ENCODE data around the gene RUBCNL. TPM values are rescaled to one million over a fixed set of nuclear protein-coding genes. Genes with fewer than 3 reads are reported as not detected.

Gene RUBCNL
- total RNA-seq, 4 donors from 2014 or later, result 1.5 to 6.8 (median 2.9) TPM

DNA sequence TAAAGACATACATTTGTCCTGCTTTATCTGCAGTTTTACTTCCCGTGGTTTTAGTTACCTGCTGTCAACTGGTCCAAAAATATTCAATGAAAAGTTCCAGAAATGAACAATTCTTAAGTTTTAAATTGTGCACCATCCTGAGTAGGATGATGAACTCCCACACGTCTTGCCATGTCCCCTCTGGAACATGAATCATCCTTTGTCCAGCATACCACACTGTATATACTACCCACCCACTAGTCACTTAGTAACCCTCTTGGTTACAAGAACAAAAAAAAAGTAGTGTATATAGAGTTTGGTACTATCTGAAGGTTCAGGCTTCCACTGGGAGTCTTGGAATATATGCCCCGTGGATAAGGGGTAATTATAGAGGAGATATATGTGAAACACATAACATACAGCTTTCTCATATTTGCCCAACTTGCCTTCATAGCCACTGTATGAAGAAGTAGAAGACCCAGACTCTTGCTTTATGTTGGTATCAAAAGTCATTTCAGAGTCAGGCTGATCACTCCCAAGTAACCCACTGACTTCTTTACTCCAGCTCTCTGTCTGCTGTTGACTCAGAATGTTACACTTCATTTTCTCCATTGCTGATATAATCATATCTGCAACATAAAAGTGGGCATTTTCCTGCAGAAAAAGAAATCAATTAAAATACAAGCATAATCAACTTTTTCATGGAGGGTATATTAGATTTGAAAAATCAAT is 19.3 kb downstream of the RUBCNL start:
- no peaks in the 10 kb centered on the region for H3K36me3 ChIP-seq
- H3K4me1 ChIP-seq, result peaks cover 0 to 17% (median 0%) of the 10 kb centered on the region in 3 donors
- TF ChIP-seq EP300 (IDR thresholded peaks at IDR 0.05) (no peak), POLR2A (IDR thresholded peaks at IDR 0.05) (no peak), POLR2AphosphoS5 (IDR thresholded peaks at IDR 0.05) (no peak)
- TF ChIP-seq, protein P1, sequence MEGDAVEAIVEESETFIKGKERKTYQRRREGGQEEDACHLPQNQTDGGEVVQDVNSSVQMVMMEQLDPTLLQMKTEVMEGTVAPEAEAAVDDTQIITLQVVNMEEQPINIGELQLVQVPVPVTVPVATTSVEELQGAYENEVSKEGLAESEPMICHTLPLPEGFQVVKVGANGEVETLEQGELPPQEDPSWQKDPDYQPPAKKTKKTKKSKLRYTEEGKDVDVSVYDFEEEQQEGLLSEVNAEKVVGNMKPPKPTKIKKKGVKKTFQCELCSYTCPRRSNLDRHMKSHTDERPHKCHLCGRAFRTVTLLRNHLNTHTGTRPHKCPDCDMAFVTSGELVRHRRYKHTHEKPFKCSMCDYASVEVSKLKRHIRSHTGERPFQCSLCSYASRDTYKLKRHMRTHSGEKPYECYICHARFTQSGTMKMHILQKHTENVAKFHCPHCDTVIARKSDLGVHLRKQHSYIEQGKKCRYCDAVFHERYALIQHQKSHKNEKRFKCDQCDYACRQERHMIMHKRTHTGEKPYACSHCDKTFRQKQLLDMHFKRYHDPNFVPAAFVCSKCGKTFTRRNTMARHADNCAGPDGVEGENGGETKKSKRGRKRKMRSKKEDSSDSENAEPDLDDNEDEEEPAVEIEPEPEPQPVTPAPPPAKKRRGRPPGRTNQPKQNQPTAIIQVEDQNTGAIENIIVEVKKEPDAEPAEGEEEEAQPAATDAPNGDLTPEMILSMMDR (IDR thresholded peaks at IDR 0.05), result no peak
- no peak for ATAC-seq
- H3K9me3 ChIP-seq, result no peaks in the 10 kb centered on the region
- WGBS, 2 donors (ENCODE audit: low coverage in 1 of 2), result 55 to 83% methylated on average over 3 of the region's 3 CpGs
- H3K27ac ChIP-seq, result no peak overlapping the region
- H3K27me3 ChIP-seq, result no peaks in the 10 kb centered on the region
- no peak overlapping the region for H3K4me3 ChIP-seq

- Histone ChIP-seq H3K36me3 (no peaks in the 10 kb centered on the region), H3K4me3 (no peak overlapping the region), H3K27me3 (no peaks in the 10 kb centered on the region), H3K27ac (no peak overlapping the region), H3K9me3 (no peaks in the 10 kb centered on the region), H3K4me1 (no peaks in the 10 kb centered on the region)
- WGBS, 2 donors (ENCODE audit: low coverage in 1 of 2), result 67 to 69% methylated on average over 7 of the region's 7 CpGs
- no peak for TF ChIP-seq POLR2AphosphoS5 (IDR thresholded peaks at IDR 0.05)
- no peak for TF ChIP-seq EP300 (IDR thresholded peaks at IDR 0.05)
- TF ChIP-seq, protein P1 (IDR thresholded peaks at IDR 0.05), result no peak
- TF ChIP-seq POLR2A (IDR thresholded peaks at IDR 0.05), result no peak
- no peak for ATAC-seq
These were observed 25.6 kb downstream of the RUBCNL start for GRCh38 chr13:46361276-46361934.

GRCh38 chr13:46360604-46361003 is 26.4 kb downstream of the RUBCNL start:
- Histone ChIP-seq H3K9me3 (no peaks in the 10 kb centered on the region), H3K36me3 (no peaks in the 10 kb centered on the region), H3K27ac (no peak overlapping the region), H3K4me3 (no peak overlapping the region), H3K4me1 (no peaks in the 10 kb centered on the region), H3K27me3 (no peaks in the 10 kb centered on the region)
- 50 to 61% methylated on average over 1 to 2 of the region's 3 CpGs for WGBS, 2 donors (ENCODE audit: low coverage in 1 of 2)
- ATAC-seq, result no peak
- TF ChIP-seq EP300 (IDR thresholded peaks at IDR 0.05), result no peak

- H3K4me1 ChIP-seq, result no peaks in the 10 kb centered on the region
- WGBS, 2 donors (ENCODE audit: low coverage in 1 of 2), result 64 to 67% methylated on average over 1 of the region's 1 CpG
- H3K27me3 ChIP-seq, result no peaks in the 10 kb centered on the region
- H3K9me3 ChIP-seq, result no peaks in the 10 kb centered on the region
- H3K4me3 ChIP-seq, result no peak overlapping the region
- no peak for TF ChIP-seq POLR2AphosphoS5 (IDR thresholded peaks at IDR 0.05)
- ATAC-seq, result no peak
- no peak overlapping the region for H3K27ac ChIP-seq
- no peaks in the 10 kb centered on the region for H3K36me3 ChIP-seq
These were observed 27.3 kb downstream of the RUBCNL start for GRCh38 chr13:46359714-46360113.

GRCh38 chr13:46355901-46356590 is 31.0 kb downstream of the RUBCNL start:
- H3K4me3 ChIP-seq, result no peak overlapping the region
- H3K9me3 ChIP-seq, result no peaks in the 10 kb centered on the region
- H3K27ac ChIP-seq, result no peak overlapping the region
- H3K27me3 ChIP-seq, result no peaks in the 10 kb centered on the region
- H3K4me1 ChIP-seq, result no peaks in the 10 kb centered on the region
- H3K36me3 ChIP-seq, result no peaks in the 10 kb centered on the region
- no peak for TF ChIP-seq POLR2AphosphoS5 (IDR thresholded peaks at IDR 0.05)
- TF ChIP-seq EP300 (IDR thresholded peaks at IDR 0.05), result no peak
- TF ChIP-seq, protein P1 (IDR thresholded peaks at IDR 0.05), result no peak
- TF ChIP-seq POLR2A (IDR thresholded peaks at IDR 0.05), result no peak
- ATAC-seq, result no peak
- WGBS, 2 donors (ENCODE audit: low coverage in 1 of 2), result 91 to 95% methylated on average over 5 to 11 of the region's 11 CpGs

Data from gastroesophageal sphincter (tissue), 4 donors.